H1 (cell line): Measurements from ENCODE around the gene BRCA2. TPM values are rescaled to one million over a fixed set of nuclear protein-coding genes. Genes with fewer than 3 reads are reported as not detected.

Experiments
- CTCF ChIA-PET: fragments of 300-600 bp; sonication (Branson Sonifier 250); formaldehyde crosslinking; loops from one replicate; lab custom pipeline; 2021; ENCODE audit not compliant: partially characterized antibody; lab: Charles Lee
- POLR2A ChIA-PET: fragments of 300-600 bp; sonication (Branson Sonifier 250); formaldehyde crosslinking; loops from one replicate; lab custom pipeline; 2021; ENCODE audit warnings: inconsistent platforms; ENCODE audit not compliant: partially characterized antibody; lab: Charles Lee
- DNase-seq, 2 experiments: peaks; one replicate each; pipeline versions ENCODE4 v3.0.0 to v3.0.0-alpha.2; 2010 to 2022; ENCODE audit warnings: low spot score in 2 of 2, low read depth in 1 of 2, mixed read lengths in 1 of 2
- FAIRE-seq: peaks from 2 replicates; lab custom pipeline; 2011; peaks lifted over from hg19 to GRCh38; lab: Jason Lieb, UNC
- H2AFZ ChIP-seq: 2 replicates; pipeline ENCODE4 v1.8.1; 2012; ENCODE audit warnings: low read length, inconsistent platforms
- H2AK5ac ChIP-seq: 2 replicates; pipeline ENCODE4 v1.6.1; 2013; ENCODE audit warnings: low read depth, low read length
- H2BK120ac ChIP-seq: replicated peaks from 2 replicates; pipeline ENCODE3; 2013; ENCODE audit warnings: low read depth, low read length, inconsistent platforms
- H2BK12ac ChIP-seq: 2 replicates; pipeline ENCODE4 v1.6.1; 2013; ENCODE audit warnings: low read depth, low read length
- H2BK15ac ChIP-seq: 2 replicates; pipeline ENCODE4 v1.6.1; 2013; ENCODE audit warnings: low read length
- H2BK20ac ChIP-seq: 2 replicates; pipeline ENCODE4 v1.6.1; 2013; ENCODE audit warnings: low read length
- H2BK5ac ChIP-seq: 2 replicates; pipeline ENCODE4 v1.6.1; 2013; ENCODE audit warnings: low read depth, low read length
- H3K14ac ChIP-seq: 2 replicates; pipeline ENCODE4 v1.6.1; 2013; ENCODE audit warnings: inconsistent platforms; ENCODE audit not compliant: insufficient read length
- H3K18ac ChIP-seq: 2 replicates; pipeline ENCODE4 v1.6.1; 2013; ENCODE audit warnings: low read length; ENCODE audit errors: extremely low read depth
- H3K23ac ChIP-seq: 2 replicates; pipeline ENCODE4 v1.6.1; 2013; ENCODE audit warnings: inconsistent platforms; ENCODE audit not compliant: insufficient read length
- H3K23me2 ChIP-seq: 2 replicates; pipeline ENCODE4 v1.6.1; 2013; ENCODE audit warnings: low read depth, low read length
- H3K27ac ChIP-seq: 2 replicates; pipeline ENCODE4 v1.6.1; 2011; ENCODE audit warnings: low read depth, low read length, inconsistent platforms
- H3K27me3 ChIP-seq, 4 experiments: replicated peaks in 1 of 4; 1 replicate in 1 of 4; 2 replicates in 3 of 4; pipeline versions ENCODE4 v1.6.1 to v1.8.1; 2011 to 2013; ENCODE audit warnings: low read length in 3 of 4, mild to moderate bottlenecking in 3 of 4, inconsistent platforms in 2 of 4, mixed read lengths in 2 of 4, moderate library complexity in 1 of 4; ENCODE audit not compliant: control insufficient read depth in 3 of 4, insufficient read depth in 3 of 4; ENCODE audit errors: extremely low read depth in 1 of 4
- H3K36me3 ChIP-seq, 4 experiments: 2 replicates each; pipeline versions ENCODE4 v1.6.1 to v1.8.1; 2011 to 2013; ENCODE audit warnings: mild to moderate bottlenecking in 4 of 4, low read length in 3 of 4, moderate library complexity in 2 of 4, control low read depth in 1 of 4, inconsistent platforms in 1 of 4; ENCODE audit not compliant: insufficient read depth in 4 of 4, control insufficient read depth in 2 of 4
- H3K4ac ChIP-seq: replicated peaks from 2 replicates; pipeline ENCODE3; 2013; ENCODE audit warnings: low read length, low read depth, mixed read lengths, inconsistent platforms; ENCODE audit not compliant: insufficient read length
- H3K4me1 ChIP-seq, 4 experiments: replicated peaks in 1 of 4; 1 replicate in 1 of 4; 2 replicates in 3 of 4; pipeline versions ENCODE4 v1.6.1 to v1.8.1; 2011 to 2013; ENCODE audit warnings: low read length in 3 of 4, inconsistent platforms in 2 of 4, mixed read lengths in 1 of 4; ENCODE audit not compliant: insufficient read depth in 4 of 4, control insufficient read depth in 3 of 4
- H3K4me2 ChIP-seq, 2 experiments: 2 replicates each; pipeline versions ENCODE4 v1.6.1 to v1.8.1; 2011 to 2013; ENCODE audit warnings: low read depth in 2 of 2, low read length in 2 of 2, control low read depth in 1 of 2, inconsistent platforms in 1 of 2, mild to moderate bottlenecking in 1 of 2; ENCODE audit not compliant: insufficient read depth in 1 of 2
- H3K4me3 ChIP-seq, 4 experiments: fragments of 200-600, 300-600 bp in 1 of 4; sonication (generic), shearing (Covaris generic), sonication (Bioruptor Twin) in 1 of 4; 2 replicates each; pipeline versions ENCODE4 v1.5.1 to v1.8.1; 2011 to 2016; ENCODE audit warnings: low read length in 4 of 4, low read depth in 3 of 4, control low read depth in 2 of 4, inconsistent platforms in 2 of 4, mild to moderate bottlenecking in 2 of 4, mixed read lengths in 1 of 4, moderate library complexity in 1 of 4; ENCODE audit not compliant: insufficient read depth in 2 of 4; ENCODE audit errors: extremely low read depth in 1 of 4
- H3K56ac ChIP-seq: replicated peaks from 2 replicates; pipeline ENCODE3; 2013; ENCODE audit warnings: low read depth, mild to moderate bottlenecking, mixed read lengths, low read length, inconsistent platforms; ENCODE audit not compliant: insufficient read length
- H3K79me1 ChIP-seq: 2 replicates; pipeline ENCODE4 v1.6.1; 2013; ENCODE audit warnings: low read depth, low read length, control low read depth
- H3K79me2 ChIP-seq, 2 experiments: 2 replicates each; pipeline versions ENCODE4 v1.6.1 to v1.8.1; 2012 to 2013; ENCODE audit warnings: low read length in 2 of 2, mild to moderate bottlenecking in 2 of 2, inconsistent platforms in 1 of 2; ENCODE audit not compliant: insufficient read depth in 2 of 2, control insufficient read depth in 1 of 2
- H3K9ac ChIP-seq, 4 experiments: replicated peaks in 1 of 4; 1 replicate in 1 of 4; 2 replicates in 3 of 4; pipeline versions ENCODE4 v1.6.1 to v1.8.1; 2011 to 2013; ENCODE audit warnings: low read depth in 3 of 4, low read length in 3 of 4, control low read depth in 2 of 4, mild to moderate bottlenecking in 2 of 4, moderate library complexity in 2 of 4, inconsistent platforms in 1 of 4; ENCODE audit errors: extremely low read depth in 1 of 4
- H3K9me3 ChIP-seq, 2 experiments: 2 replicates each; pipeline versions ENCODE4 v1.6.1 to v1.8.1; 2012 to 2013; ENCODE audit warnings: mild to moderate bottlenecking in 2 of 2, moderate library complexity in 2 of 2, control low read depth in 1 of 2, inconsistent platforms in 1 of 2, low read depth in 1 of 2, low read length in 1 of 2, mixed read lengths in 1 of 2; ENCODE audit not compliant: insufficient read depth in 2 of 2
- H4K20me1 ChIP-seq, 2 experiments: replicated peaks in 1 of 2; 2 replicates each; pipeline versions ENCODE3 to v1.8.1; 2011 to 2013; ENCODE audit warnings: inconsistent platforms in 2 of 2, low read length in 2 of 2, mild to moderate bottlenecking in 1 of 2; ENCODE audit not compliant: insufficient read depth in 2 of 2, control insufficient read depth in 1 of 2
- H4K5ac ChIP-seq: 2 replicates; pipeline ENCODE4 v1.6.1; 2013; ENCODE audit warnings: low read length, low read depth, mixed read lengths, inconsistent platforms; ENCODE audit not compliant: insufficient read length
- H4K8ac ChIP-seq: 2 replicates; pipeline ENCODE4 v1.8.0; 2013; ENCODE audit warnings: mild to moderate bottlenecking, moderate library complexity, low read length, inconsistent platforms; ENCODE audit not compliant: insufficient read depth; ENCODE audit errors: extremely low read depth
- H4K91ac ChIP-seq: replicated peaks from 2 replicates; pipeline ENCODE3; 2013; ENCODE audit warnings: low read length, mixed read lengths, inconsistent platforms; ENCODE audit not compliant: insufficient read length
- ATF2 ChIP-seq: IDR thresholded peaks from 2 replicates; pipeline ENCODE4 v1.6.1; 2012; ENCODE audit warnings: low read length, inconsistent platforms
- BRCA1 ChIP-seq: IDR thresholded peaks from 2 replicates; pipeline ENCODE4 v1.6.1; 2012; ENCODE audit warnings: low read depth, low read length, improper control_type of control experiment
- CBX8 ChIP-seq: fragments of 300-800, 300-1000 bp; sonication (generic); IDR thresholded peaks from 2 replicates; pipeline ENCODE4 v1.7.1; 2016; ENCODE audit warnings: low read depth, low read length, borderline replicate concordance
- EGR1 ChIP-seq: IDR thresholded peaks from 2 replicates; pipeline ENCODE4 v1.6.1; 2011; ENCODE audit warnings: low read depth, low read length, borderline replicate concordance
- GTF2F1 ChIP-seq: IDR thresholded peaks from 2 replicates; pipeline ENCODE4 v1.6.1; 2012; ENCODE audit warnings: low read depth, low read length, improper control_type of control experiment, borderline replicate concordance
- RXRA ChIP-seq: IDR thresholded peaks from 2 replicates; pipeline ENCODE4 v1.6.1; 2011; ENCODE audit warnings: low read depth, mild to moderate bottlenecking, low read length, moderate library complexity; ENCODE audit not compliant: insufficient read depth
- SIN3A ChIP-seq, 2 experiments: IDR thresholded peaks in 1 of 2; conservative IDR thresholded peaks in 1 of 2; 2 replicates each; pipeline ENCODE4 v1.6.1; 2011 to 2012; ENCODE audit warnings: low read length in 2 of 2, improper control_type of control experiment in 1 of 2, low read depth in 1 of 2, mild to moderate bottlenecking in 1 of 2
- SIRT6 ChIP-seq: IDR thresholded peaks from one replicate; pipeline ENCODE4 v1.7.1; 2012; ENCODE audit warnings: low read length, inconsistent platforms
- WGBS, 2 experiments: shearing (Covaris generic) in 1 of 2; methylation state at CpG; one replicate each; pipeline versions ENCODE4 v1.1.6 to v1.1.7; 2013 to 2015; ENCODE audit warnings: low lambda C conversion rate in 2 of 2, mixed read lengths in 2 of 2, inconsistent platforms in 1 of 2, low coverage in 1 of 2, missing lambda C conversion rate in 1 of 2; ENCODE audit not compliant: insufficient replicate concordance in 2 of 2, insufficient coverage in 1 of 2, insufficient read length in 1 of 2; ENCODE audit errors: extremely low coverage in 1 of 2, missing lambda C conversion rate in 1 of 2; 5-methylcytosine and 5-hydroxymethylcytosine counted together
- polyA plus RNA-seq, 7 experiments: library from polyadenylated mRNA; depleted of rRNA in 3 of 7; stranded (reverse) in 5 of 7; unstranded in 2 of 7; fragments of >200 nt in 5 of 7; fragments of 200-250 nt in 2 of 7; gene quantifications; 1 replicate in 5 of 7; 2 replicates in 1 of 7; 4 replicates in 1 of 7; pipeline versions ENCODE4 v1.2.1 to v1.2.3, GENCODE V29; 2011 to 2013; ENCODE audit warnings: missing spikeins in 2 of 7, mixed read lengths in 2 of 7
- total RNA-seq: library from RNA; stranded (reverse); fragmentation: NEBNext Ultra II Directional; extraction: Animal tissue kit (Norgen Biotek cat#: 25700); gene quantifications from 2 replicates; pipeline ENCODE4 v1.2.1, GENCODE V29; 2021

The BRCA2 gene
- total and polyA plus RNA-seq, 2 of the 8 experiments (the other 6 are each of a cell fraction or from before 2014, with no cell fraction given), result 4.2 to 24.9 TPM

GRCh38 chr13:32299893-32300292 lies 15.4 kb upstream of the BRCA2 start:
- no peak overlapping the region for H4K8ac ChIP-seq
- no peaks in the 10 kb centered on the region for H3K4me1 ChIP-seq
- no peak overlapping the region for H4K91ac ChIP-seq
- H2BK12ac ChIP-seq, result no peak overlapping the region
- no peak overlapping the region for H2AFZ ChIP-seq
- no peak overlapping the region for H3K9ac ChIP-seq
- H2BK120ac ChIP-seq, result no peak overlapping the region
- no peaks in the 10 kb centered on the region for H3K79me1 ChIP-seq
- no peak overlapping the region for H3K4ac ChIP-seq
- H4K5ac ChIP-seq, result no peak overlapping the region
- ChIA-PET POLR2A (interaction anchor here (0.9 to 1.6 kb wide), 2 partner anchors 12 to 16 kb away, joined by 3 to 9 read pairs; partner anchors contain the start of genes BRCA2 and ZAR1L), CTCF (interaction anchor here (0.5 to 1.9 kb wide), 5 partner anchors 10 to 143 kb away, joined by 3 to 9 read pairs (median 3); no protein-coding TSS in a partner anchor)
- H3K56ac ChIP-seq, result no peak overlapping the region
- H3K14ac ChIP-seq, result no peak overlapping the region
- no peak overlapping the region for H3K23ac ChIP-seq
- H3K23me2 ChIP-seq, result no peaks in the 10 kb centered on the region
- H2BK5ac ChIP-seq, result no peak overlapping the region
- no peaks in the 10 kb centered on the region for H3K9me3 ChIP-seq
- no peak overlapping the region for H2AK5ac ChIP-seq
- WGBS, 2 experiments, result 94% methylated on average over 4 of the region's 4 CpGs; no CpG with 5 or more reads in 1 of the 2 experiments
- no peaks in the 10 kb centered on the region; a peak in 1 of 7 replicates for H3K27me3 ChIP-seq
- no peak for FAIRE-seq
- no peak overlapping the region for H3K4me3 ChIP-seq
- H4K20me1 ChIP-seq, result no peaks in the 10 kb centered on the region
- H3K27ac ChIP-seq, result no peak overlapping the region
- H3K18ac ChIP-seq, result no peak overlapping the region
- no peaks in the 10 kb centered on the region for H3K79me2 ChIP-seq
- H3K4me2 ChIP-seq, result no peak overlapping the region
- no peak overlapping the region for H2BK15ac ChIP-seq
- TF ChIP-seq BRCA1, result no peak
- TF ChIP-seq SIRT6, result no peak
- TF ChIP-seq SIN3A (conservative IDR thresholded peaks at IDR 0.05 in 1 of 2, IDR thresholded peaks at IDR 0.05 in 1 of 2; ENCODE audit: low read depth in 1 of 2, low read length in 2 of 2), result no peak
- TF ChIP-seq EGR1, result no peak
- TF ChIP-seq ATF2, result no peak
- no peak for TF ChIP-seq CBX8
- TF ChIP-seq GTF2F1, result no peak
- no peak for TF ChIP-seq RXRA
- no peak overlapping the region for H2BK20ac ChIP-seq
- no peaks in the 10 kb centered on the region for H3K36me3 ChIP-seq
- DNase-seq, result no peak
